CD14-positive monocyte (primary cell): ENCODE data around the gene NTS. TPM values are rescaled to one million over a fixed set of nuclear protein-coding genes. Genes with fewer than 3 reads are reported as not detected.

Source experiments
- DNase-seq, 3 donors: peaks; one replicate each; pipeline ENCODE4 v3.0.0-alpha.2; 2011 to 2022
- H2AFZ ChIP-seq: 2 replicates; pipeline ENCODE4 v1.6.0; 2012; ENCODE audit warnings: mild to moderate bottlenecking, low read depth, low read length, inconsistent platforms; ENCODE audit not compliant: insufficient read depth, poor library complexity, severe bottlenecking
- H3K27ac ChIP-seq, 2 donors: 1 replicate in 1 of 2; 2 replicates in 1 of 2; pipeline ENCODE4 v1.5.1; 2012 to 2013; ENCODE audit warnings: low read length in 2 of 2, control low read depth in 1 of 2, inconsistent platforms in 1 of 2, low read depth in 1 of 2, mild to moderate bottlenecking in 1 of 2
- H3K27me3 ChIP-seq, 2 donors: one replicate each; pipeline versions ENCODE4 v1.6.0 to v1.6.1; 2011 to 2013; ENCODE audit warnings: low read length in 2 of 2; ENCODE audit not compliant: control insufficient read depth in 2 of 2, insufficient read depth in 2 of 2
- H3K36me3 ChIP-seq, 2 donors: replicated peaks in 1 of 2; 1 replicate in 1 of 2; 2 replicates in 1 of 2; pipeline versions ENCODE4 v1.5.1 to v1.6.1; 2012 to 2013; ENCODE audit warnings: low read length in 2 of 2, control low read depth in 1 of 2, inconsistent platforms in 1 of 2, mild to moderate bottlenecking in 1 of 2; ENCODE audit not compliant: insufficient read depth in 2 of 2, control insufficient read depth in 1 of 2
- H3K4me1 ChIP-seq, 2 donors: 1 replicate in 1 of 2; 2 replicates in 1 of 2; pipeline versions ENCODE4 v1.5.1 to v1.6.1; 2012 to 2013; ENCODE audit warnings: low read length in 2 of 2, control low read depth in 1 of 2, inconsistent platforms in 1 of 2, mild to moderate bottlenecking in 1 of 2, moderate library complexity in 1 of 2; ENCODE audit not compliant: insufficient read depth in 2 of 2, control insufficient read depth in 1 of 2
- H3K4me2 ChIP-seq: replicated peaks from 2 replicates; pipeline ENCODE3; 2012; ENCODE audit warnings: low read length, moderate library complexity, mild to moderate bottlenecking; ENCODE audit not compliant: poor library complexity, severe bottlenecking; ENCODE audit errors: extremely low read depth
- H3K4me3 ChIP-seq, 3 experiments: fragments of 200-600 bp in 1 of 3; sonication (generic) in 1 of 3; replicated peaks in 1 of 3; 1 replicate in 2 of 3; 2 replicates in 1 of 3; pipeline ENCODE4 v1.5.1; 2011 to 2013; ENCODE audit warnings: low read length in 3 of 3, mild to moderate bottlenecking in 3 of 3, control low read depth in 2 of 3, low read depth in 2 of 3, inconsistent platforms in 1 of 3, moderate library complexity in 1 of 3
- H3K79me2 ChIP-seq: 2 replicates; pipeline ENCODE4 v1.6.0; 2012; ENCODE audit warnings: mild to moderate bottlenecking, control low read depth, inconsistent platforms, low read length, moderate library complexity; ENCODE audit not compliant: insufficient read depth
- H3K9ac ChIP-seq: 2 replicates; pipeline ENCODE4 v1.6.0; 2017; ENCODE audit warnings: low read length, mild to moderate bottlenecking; ENCODE audit not compliant: insufficient read depth, poor library complexity, severe bottlenecking
- H3K9me3 ChIP-seq, 2 donors: replicated peaks in 1 of 2; 1 replicate in 1 of 2; 2 replicates in 1 of 2; pipeline versions ENCODE4 v1.5.1 to v1.6.1; 2012 to 2013; ENCODE audit warnings: low read length in 2 of 2, control low read depth in 1 of 2; ENCODE audit not compliant: control insufficient read depth in 1 of 2, insufficient read depth in 1 of 2
- H4K20me1 ChIP-seq: 2 replicates; pipeline ENCODE4 v1.6.0; 2012; ENCODE audit warnings: mild to moderate bottlenecking, low read length, control low read depth, moderate library complexity; ENCODE audit not compliant: insufficient read depth
- H3K27ac Mint-ChIP-seq, 7 donors: one replicate each; pipeline ENCODE4 v1.8.0; 2020; ENCODE audit warnings: mild to moderate bottlenecking in 7 of 7, mixed read lengths in 7 of 7, moderate library complexity in 6 of 7, inconsistent platforms in 2 of 7
- H3K27me3 Mint-ChIP-seq, 3 donors: one replicate each; pipeline ENCODE4 v1.8.0; 2021 to 2022; ENCODE audit warnings: low read depth in 3 of 3, mild to moderate bottlenecking in 3 of 3, mixed read lengths in 3 of 3, moderate library complexity in 3 of 3, inconsistent platforms in 1 of 3
- H3K36me3 Mint-ChIP-seq, 2 donors: one replicate each; pipeline ENCODE4 v1.8.0; 2020; ENCODE audit warnings: mixed read lengths in 2 of 2, inconsistent platforms in 1 of 2, mild to moderate bottlenecking in 1 of 2
- H3K4me1 Mint-ChIP-seq: one replicate; pipeline ENCODE4 v1.8.0; 2020; ENCODE audit warnings: mild to moderate bottlenecking, mixed read lengths
- H3K4me3 Mint-ChIP-seq, 2 donors: one replicate each; pipeline ENCODE4 v1.8.0; 2020; ENCODE audit warnings: mild to moderate bottlenecking in 2 of 2, mixed read lengths in 2 of 2, moderate library complexity in 1 of 2
- H3K9me3 Mint-ChIP-seq, 7 donors: one replicate each; pipeline ENCODE4 v1.8.0; 2020 to 2022; ENCODE audit warnings: mixed read lengths in 7 of 7, mild to moderate bottlenecking in 6 of 7, moderate library complexity in 6 of 7, inconsistent platforms in 2 of 7
- WGBS: methylation state at CpG from one replicate; pipeline ENCODE4 v1.1.5; 2013; ENCODE audit warnings: missing lambda C conversion rate; ENCODE audit not compliant: insufficient coverage; 5-methylcytosine and 5-hydroxymethylcytosine counted together
- intact Hi-C, 2 donors: fragments of 100-400 bp; cut with micrococcal nuclease; formaldehyde crosslinking; loops; one replicate each; pipeline versions ENCODE4 v1.15.0 to v1.15.1; 2023
- polyA plus RNA-seq, 3 donors: library from polyadenylated mRNA; depleted of rRNA in 1 of 3; unstranded in 2 of 3; stranded (reverse) in 1 of 3; fragments of 300-500 nt in 2 of 3; fragments of >200 nt in 1 of 3; fragmentation: Illumina TruSeq in 2 of 3; gene quantifications; 1 replicate in 2 of 3; 2 replicates in 1 of 3; pipeline ENCODE4 v1.2.3, GENCODE V29; 2012 to 2021
- TF ChIP-seq, protein P1 (sequence below): fragments of 200-600 bp; IDR thresholded peaks from one replicate; pipeline ENCODE4 v1.8.0; 2022; ENCODE audit warnings: antibody characterized with exemption, mild to moderate bottlenecking

Gene NTS
- polyA plus RNA-seq, 3 donors = not detected

DNA sequence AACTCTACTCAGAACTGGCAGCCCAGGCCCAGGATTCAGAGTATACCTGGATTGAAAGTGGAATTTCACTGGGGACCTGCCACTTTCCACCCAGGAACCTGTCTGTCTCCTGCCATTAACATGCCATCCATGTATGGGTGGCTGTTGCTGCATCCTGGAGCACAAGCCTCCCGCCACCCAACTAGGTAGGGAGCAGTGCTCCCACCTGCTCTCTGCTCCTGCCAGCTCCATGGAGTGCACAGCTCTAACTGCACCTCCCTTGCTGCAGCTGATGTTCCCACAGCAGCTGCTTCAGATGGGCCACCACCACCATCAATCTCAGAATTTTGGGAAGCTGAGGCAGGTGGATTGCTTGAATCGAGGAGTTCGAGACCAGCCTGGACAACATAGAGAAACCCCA lies 17.1 kb upstream of the NTS start:
- Histone ChIP-seq H3K36me3 (no peaks in the 10 kb centered on the region), H3K27ac (no peak overlapping the region), H4K20me1 (no peaks in the 10 kb centered on the region), H2AFZ (no peak overlapping the region), H3K4me3 (no peak overlapping the region), H3K27me3 (no peaks in the 10 kb centered on the region), H3K79me2 (no peaks in the 10 kb centered on the region), H3K9me3 (peaks cover 0 to 5% of the 10 kb centered on the region in 2 donors), H3K9ac (no peak overlapping the region), H3K4me2 (no peak overlapping the region), H3K4me1 (no peaks in the 10 kb centered on the region)
- Mint-ChIP-seq H3K4me1 (no peaks in the 10 kb centered on the region), H3K27ac (no peak overlapping the region), H3K27me3 (no peaks in the 10 kb centered on the region), H3K36me3 (no peaks in the 10 kb centered on the region), H3K9me3 (peaks cover 0 to 3% (median 0%) of the 10 kb centered on the region in 7 donors), H3K4me3 (no peak overlapping the region)
- DNase-seq = no peak
- 100% methylated on average over 1 of the region's 3 CpGs for WGBS
- TF ChIP-seq, protein P1, sequence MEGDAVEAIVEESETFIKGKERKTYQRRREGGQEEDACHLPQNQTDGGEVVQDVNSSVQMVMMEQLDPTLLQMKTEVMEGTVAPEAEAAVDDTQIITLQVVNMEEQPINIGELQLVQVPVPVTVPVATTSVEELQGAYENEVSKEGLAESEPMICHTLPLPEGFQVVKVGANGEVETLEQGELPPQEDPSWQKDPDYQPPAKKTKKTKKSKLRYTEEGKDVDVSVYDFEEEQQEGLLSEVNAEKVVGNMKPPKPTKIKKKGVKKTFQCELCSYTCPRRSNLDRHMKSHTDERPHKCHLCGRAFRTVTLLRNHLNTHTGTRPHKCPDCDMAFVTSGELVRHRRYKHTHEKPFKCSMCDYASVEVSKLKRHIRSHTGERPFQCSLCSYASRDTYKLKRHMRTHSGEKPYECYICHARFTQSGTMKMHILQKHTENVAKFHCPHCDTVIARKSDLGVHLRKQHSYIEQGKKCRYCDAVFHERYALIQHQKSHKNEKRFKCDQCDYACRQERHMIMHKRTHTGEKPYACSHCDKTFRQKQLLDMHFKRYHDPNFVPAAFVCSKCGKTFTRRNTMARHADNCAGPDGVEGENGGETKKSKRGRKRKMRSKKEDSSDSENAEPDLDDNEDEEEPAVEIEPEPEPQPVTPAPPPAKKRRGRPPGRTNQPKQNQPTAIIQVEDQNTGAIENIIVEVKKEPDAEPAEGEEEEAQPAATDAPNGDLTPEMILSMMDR = no peak
- intact Hi-C loops = no loop called here

DNA sequence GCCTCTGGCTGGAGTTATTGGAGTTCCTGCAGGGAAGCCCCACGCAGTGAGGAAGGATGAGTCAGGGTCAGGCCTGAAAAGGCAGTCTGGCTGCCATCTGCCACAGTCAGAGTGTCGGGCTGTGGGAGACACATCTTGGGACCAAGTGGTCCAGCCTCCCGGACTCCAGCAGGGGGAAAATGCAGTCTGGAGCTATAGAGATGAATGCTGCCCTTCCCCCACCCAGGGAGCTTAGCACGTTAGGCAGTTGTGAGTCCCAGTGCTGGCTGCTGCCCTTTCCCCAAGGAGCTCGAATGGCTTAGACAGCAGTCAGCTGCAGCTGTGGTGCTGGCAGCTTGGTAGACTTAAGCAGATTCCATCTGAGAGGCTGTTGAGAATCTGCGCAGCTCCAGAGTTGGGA lies 8.2 kb upstream of the NTS start:
- no peak for DNase-seq
- peaks cover 0 to 1% (median 0%) of the 10 kb centered on the region in 3 donors for H3K27me3 Mint-ChIP-seq
- Histone ChIP-seq H2AFZ (no peak overlapping the region), H3K9ac (no peak overlapping the region), H3K27me3 (no peaks in the 10 kb centered on the region), H3K4me3 (no peak overlapping the region), H3K9me3 (no peaks in the 10 kb centered on the region), H4K20me1 (no peaks in the 10 kb centered on the region), H3K4me1 (no peaks in the 10 kb centered on the region), H3K27ac (no peak overlapping the region), H3K36me3 (no peaks in the 10 kb centered on the region), H3K4me2 (no peak overlapping the region), H3K79me2 (no peaks in the 10 kb centered on the region)
- WGBS = 81% methylated on average over 6 of the region's 6 CpGs
- H3K9me3 Mint-ChIP-seq = no peaks in the 10 kb centered on the region
- TF ChIP-seq, protein P1 = no peak
- H3K4me1 Mint-ChIP-seq = no peaks in the 10 kb centered on the region
- H3K36me3 Mint-ChIP-seq = no peaks in the 10 kb centered on the region
- no peak overlapping the region for H3K4me3 Mint-ChIP-seq
- intact Hi-C loops = no loop called here
- no peak overlapping the region for H3K27ac Mint-ChIP-seq
